BE2C (cell line): Measurements from ENCODE around the gene FBXL19.

Experiments used
- DNase-seq: peaks from one replicate; pipeline ENCODE4 v3.0.0-alpha.2; 2020
- H3K27me3 ChIP-seq: fragments of 250-450 bp; sonication (Bioruptor Pico); 2 replicates; pipeline ENCODE4 v1.5.1; 2020; ENCODE audit warnings: mild to moderate bottlenecking
- H3K36me3 ChIP-seq: fragments of 250-450 bp; sonication (Bioruptor Pico); 2 replicates; pipeline ENCODE4 v1.5.1; 2020; ENCODE audit warnings: mild to moderate bottlenecking
- H3K4me1 ChIP-seq: fragments of 250-450 bp; sonication (Bioruptor Pico); 2 replicates; pipeline ENCODE4 v1.5.1; 2020
- H3K4me3 ChIP-seq: 2 replicates; pipeline ENCODE4 v1.5.1; 2011; ENCODE audit warnings: low read depth, low read length
- H3K9me3 ChIP-seq: fragments of 250-450 bp; sonication (Bioruptor Pico); 2 replicates; pipeline ENCODE4 v1.5.1; 2020
- TF ChIP-seq, protein P1 (sequence below): IDR thresholded peaks from 2 replicates; pipeline ENCODE4 v1.5.1; 2012; ENCODE audit warnings: mild to moderate bottlenecking, low read depth, low read length

FBXL19 gene

DNA sequence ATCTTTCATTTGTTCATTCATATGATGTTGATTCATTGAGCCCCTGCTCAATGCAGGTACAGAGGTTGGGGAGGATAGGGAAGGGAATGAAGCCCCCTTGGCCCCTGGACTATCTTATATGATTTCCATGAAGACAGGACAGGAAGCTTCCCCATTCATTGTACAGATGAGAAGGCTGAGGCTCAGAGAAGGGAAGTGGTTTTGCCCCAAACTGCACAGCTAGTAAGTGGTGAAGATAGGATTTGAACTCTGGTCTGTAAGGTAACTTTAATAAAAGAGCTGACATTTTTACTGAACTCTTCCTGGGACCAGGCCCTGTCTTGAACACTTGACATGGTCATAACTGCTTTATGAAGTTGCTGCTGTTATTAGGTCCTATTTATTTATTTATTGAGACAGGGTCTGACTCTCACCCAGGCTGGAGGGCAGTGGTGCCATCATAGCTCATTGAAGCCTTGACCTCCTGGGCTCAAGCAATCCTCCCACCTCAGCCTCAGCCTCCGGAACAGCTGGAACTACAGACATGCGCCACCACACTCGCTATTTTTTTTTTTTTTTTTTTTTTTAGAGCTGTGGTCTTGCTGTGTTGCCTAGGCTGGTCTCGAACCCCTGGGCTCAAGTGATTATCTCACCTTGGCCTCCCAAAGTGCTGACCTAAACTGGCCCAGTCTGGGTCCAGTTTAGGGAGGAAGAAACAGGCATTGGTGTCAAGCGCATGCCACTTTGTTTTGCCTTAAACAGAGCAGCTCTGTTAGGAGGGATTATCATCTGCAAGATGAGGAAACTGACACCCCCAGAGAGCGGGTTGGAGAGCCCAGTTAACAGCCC is 22.0 kb upstream of the FBXL19 start:
- TF ChIP-seq, protein P1, sequence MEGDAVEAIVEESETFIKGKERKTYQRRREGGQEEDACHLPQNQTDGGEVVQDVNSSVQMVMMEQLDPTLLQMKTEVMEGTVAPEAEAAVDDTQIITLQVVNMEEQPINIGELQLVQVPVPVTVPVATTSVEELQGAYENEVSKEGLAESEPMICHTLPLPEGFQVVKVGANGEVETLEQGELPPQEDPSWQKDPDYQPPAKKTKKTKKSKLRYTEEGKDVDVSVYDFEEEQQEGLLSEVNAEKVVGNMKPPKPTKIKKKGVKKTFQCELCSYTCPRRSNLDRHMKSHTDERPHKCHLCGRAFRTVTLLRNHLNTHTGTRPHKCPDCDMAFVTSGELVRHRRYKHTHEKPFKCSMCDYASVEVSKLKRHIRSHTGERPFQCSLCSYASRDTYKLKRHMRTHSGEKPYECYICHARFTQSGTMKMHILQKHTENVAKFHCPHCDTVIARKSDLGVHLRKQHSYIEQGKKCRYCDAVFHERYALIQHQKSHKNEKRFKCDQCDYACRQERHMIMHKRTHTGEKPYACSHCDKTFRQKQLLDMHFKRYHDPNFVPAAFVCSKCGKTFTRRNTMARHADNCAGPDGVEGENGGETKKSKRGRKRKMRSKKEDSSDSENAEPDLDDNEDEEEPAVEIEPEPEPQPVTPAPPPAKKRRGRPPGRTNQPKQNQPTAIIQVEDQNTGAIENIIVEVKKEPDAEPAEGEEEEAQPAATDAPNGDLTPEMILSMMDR, result no peak
- DNase-seq, result no peak
- H3K4me1 ChIP-seq, result no peaks in the 10 kb centered on the region
- H3K9me3 ChIP-seq, result no peaks in the 10 kb centered on the region
- peak overlapping the region; percentile 46 for H3K4me3 ChIP-seq
- no peaks in the 10 kb centered on the region for H3K36me3 ChIP-seq
- H3K27me3 ChIP-seq, result no peaks in the 10 kb centered on the region

DNA sequence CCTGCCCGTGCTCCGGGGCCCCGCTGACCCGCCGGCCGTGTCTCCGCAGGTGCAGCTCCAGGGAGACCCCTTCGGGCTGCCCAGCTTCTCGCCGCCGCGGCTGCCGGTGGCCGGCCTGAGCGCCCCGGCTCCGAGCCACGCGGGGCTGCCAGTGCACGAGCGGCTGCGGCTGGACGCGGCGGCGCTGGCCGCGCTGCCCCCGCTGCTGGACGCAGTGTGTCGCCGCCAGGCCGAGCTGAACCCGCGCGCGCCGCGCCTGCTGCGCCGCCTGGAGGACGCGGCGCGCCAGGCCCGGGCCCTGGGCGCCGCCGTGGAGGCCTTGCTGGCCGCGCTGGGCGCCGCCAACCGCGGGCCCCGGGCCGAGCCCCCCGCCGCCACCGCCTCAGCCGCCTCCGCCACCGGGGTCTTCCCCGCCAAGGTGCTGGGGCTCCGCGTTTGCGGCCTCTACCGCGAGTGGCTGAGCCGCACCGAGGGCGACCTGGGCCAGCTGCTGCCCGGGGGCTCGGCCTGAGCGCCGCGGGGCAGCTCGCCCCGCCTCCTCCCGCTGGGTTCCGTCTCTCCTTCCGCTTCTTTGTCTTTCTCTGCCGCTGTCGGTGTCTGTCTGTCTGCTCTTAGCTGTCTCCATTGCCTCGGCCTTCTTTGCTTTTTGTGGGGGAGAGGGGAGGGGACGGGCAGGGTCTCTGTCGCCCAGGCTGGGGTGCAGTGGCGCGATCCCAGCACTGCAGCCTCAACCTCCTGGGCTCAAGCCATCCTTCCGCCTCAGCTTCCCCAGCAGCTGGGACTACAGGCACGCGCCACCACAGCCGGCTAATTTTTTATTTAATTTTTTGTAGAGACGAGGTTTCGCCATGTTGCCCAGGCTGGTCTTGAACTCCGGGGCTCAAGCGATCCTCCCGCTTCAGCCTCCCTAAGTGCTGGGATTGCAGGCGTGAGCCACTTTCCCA is 21.1 kb upstream of the FBXL19 start:
- H3K4me1 ChIP-seq, result no peaks in the 10 kb centered on the region
- DNase-seq, result peak; percentile 76
- TF ChIP-seq, protein P1, result no peak

DNA sequence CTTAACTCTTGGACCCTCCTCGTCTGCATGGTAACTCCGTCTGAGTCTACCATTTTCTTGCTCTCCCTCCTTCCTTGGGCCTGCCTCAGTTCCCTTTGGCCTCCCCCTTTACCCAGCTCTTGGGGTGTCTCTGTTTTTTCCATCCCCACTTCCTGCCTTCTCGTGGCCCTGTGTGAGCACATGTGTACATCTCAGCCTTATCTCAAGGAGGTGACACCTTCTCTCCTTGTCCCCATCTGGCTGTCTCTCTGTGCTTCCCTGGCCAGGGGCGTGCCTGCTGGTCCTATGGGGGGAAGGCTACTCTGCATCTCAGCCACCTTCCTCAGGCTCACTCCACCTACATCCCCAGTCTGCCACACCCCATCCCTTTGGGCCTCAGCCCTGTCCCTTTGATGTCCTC is 20.4 kb upstream of the FBXL19 start:
- TF ChIP-seq, protein P1, result no peak
- Histone ChIP-seq H3K36me3 (no peaks in the 10 kb centered on the region), H3K4me1 (no peaks in the 10 kb centered on the region), H3K9me3 (no peaks in the 10 kb centered on the region), H3K27me3 (no peaks in the 10 kb centered on the region), H3K4me3 (no peak overlapping the region)
- no peak for DNase-seq

More for the DNA sequence above, 21.1 kb upstream of the FBXL19 start:
- no peaks in the 10 kb centered on the region for H3K36me3 ChIP-seq
- H3K9me3 ChIP-seq, result no peaks in the 10 kb centered on the region
- H3K27me3 ChIP-seq, result no peaks in the 10 kb centered on the region
- H3K4me3 ChIP-seq, result peak overlapping the region; percentile 51

DNA sequence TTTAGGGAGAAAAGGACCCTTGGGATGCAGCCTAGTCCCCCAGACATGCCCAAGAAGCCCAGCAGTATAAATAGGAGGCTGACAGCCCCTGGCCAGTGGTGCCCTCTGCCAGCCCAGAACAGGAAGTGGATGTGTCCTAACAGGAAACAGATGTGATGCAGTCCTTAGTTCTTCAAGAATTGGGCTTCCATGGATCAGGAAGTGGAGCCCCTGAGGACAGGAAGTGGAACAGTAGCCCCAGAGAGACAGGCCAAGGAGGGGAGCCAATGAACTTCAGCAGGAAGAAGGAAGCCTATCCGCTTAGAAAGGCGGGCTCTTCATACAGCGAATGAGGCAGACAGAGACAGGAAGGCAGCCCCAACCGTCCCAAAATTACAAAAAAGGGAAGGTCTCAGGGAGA is 19.8 kb upstream of the FBXL19 start:
- TF ChIP-seq, protein P1, result no peak
- H3K27me3 ChIP-seq, result no peaks in the 10 kb centered on the region
- no peak for DNase-seq
- no peaks in the 10 kb centered on the region for H3K36me3 ChIP-seq
- no peaks in the 10 kb centered on the region for H3K9me3 ChIP-seq
- no peak overlapping the region for H3K4me3 ChIP-seq
- no peaks in the 10 kb centered on the region for H3K4me1 ChIP-seq

DNA sequence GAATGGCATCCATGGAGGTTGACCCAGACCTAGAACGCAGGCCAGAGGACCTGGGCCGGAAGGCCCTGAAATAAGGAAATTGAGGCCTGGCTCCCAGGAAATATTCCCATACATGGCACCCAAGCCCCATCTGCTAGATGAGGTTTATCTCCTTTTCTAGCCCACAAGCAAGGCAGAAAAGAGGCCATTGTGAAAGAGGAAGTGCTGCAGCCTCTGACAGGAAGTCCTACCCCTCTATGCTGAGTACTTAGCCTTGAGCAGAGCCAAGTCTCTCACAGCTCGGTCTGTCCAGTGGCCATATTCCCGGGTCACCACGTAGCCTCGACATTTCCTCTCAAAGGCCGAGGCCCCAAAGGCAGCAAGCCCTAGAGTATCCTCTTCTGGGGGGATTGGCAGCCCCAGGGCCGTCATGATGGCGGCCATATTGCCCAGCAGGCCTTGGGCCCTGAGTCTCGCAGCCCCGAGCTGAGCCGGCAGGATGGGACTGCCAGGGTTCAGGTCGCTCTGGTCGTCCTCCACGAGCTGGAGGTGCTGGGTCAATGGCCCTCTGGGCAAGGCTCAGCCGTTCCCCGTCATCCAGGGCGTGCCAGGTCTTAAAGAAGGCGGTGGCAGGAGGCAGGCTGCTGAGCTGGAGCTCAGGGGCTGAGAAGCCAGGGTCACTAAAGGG is 19.1 kb upstream of the FBXL19 start:
- H3K9me3 ChIP-seq, result no peaks in the 10 kb centered on the region
- no peak for DNase-seq
- H3K36me3 ChIP-seq, result no peaks in the 10 kb centered on the region
- TF ChIP-seq, protein P1, result no peak
- no peaks in the 10 kb centered on the region for H3K27me3 ChIP-seq
- H3K4me1 ChIP-seq, result no peaks in the 10 kb centered on the region
- no peak overlapping the region for H3K4me3 ChIP-seq
